ENCODE data around the gene DBH.

DNA sequence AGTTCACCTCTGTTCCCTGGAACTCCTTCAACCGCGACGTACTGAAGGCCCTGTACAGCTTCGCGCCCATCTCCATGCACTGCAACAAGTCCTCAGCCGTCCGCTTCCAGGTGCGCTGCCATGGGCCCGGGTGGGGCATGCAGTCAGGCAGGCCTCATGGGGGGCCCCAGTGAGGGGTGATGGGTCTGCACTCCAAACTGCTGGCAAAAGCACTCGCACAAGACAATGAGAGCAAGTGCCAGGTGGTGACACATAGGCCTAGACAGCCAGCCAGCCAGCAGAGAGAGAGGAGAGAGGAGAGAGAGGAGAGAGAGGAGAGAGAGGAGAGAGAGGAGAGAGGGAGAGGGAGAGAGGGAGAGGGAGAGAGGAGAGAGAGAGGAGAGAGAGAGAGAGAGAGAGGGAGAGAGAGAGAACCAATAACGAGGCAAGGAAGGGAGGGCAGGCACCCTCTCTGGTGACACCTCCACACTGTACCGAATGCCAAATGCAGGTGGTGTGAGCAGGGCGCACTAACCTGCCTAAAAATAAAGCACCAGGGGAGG, 21.0 kb downstream of the DBH start:
- TF ChIP-seq, protein P1, sequence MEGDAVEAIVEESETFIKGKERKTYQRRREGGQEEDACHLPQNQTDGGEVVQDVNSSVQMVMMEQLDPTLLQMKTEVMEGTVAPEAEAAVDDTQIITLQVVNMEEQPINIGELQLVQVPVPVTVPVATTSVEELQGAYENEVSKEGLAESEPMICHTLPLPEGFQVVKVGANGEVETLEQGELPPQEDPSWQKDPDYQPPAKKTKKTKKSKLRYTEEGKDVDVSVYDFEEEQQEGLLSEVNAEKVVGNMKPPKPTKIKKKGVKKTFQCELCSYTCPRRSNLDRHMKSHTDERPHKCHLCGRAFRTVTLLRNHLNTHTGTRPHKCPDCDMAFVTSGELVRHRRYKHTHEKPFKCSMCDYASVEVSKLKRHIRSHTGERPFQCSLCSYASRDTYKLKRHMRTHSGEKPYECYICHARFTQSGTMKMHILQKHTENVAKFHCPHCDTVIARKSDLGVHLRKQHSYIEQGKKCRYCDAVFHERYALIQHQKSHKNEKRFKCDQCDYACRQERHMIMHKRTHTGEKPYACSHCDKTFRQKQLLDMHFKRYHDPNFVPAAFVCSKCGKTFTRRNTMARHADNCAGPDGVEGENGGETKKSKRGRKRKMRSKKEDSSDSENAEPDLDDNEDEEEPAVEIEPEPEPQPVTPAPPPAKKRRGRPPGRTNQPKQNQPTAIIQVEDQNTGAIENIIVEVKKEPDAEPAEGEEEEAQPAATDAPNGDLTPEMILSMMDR (IDR thresholded peaks at IDR 0.05; ENCODE audit: extremely low read depth in 1 of 2, insufficient read depth in 1 of 2, low read depth in 1 of 2, low read length in 2 of 2): no peak
- no peak for TF ChIP-seq POLR2AphosphoS5 (IDR thresholded peaks at IDR 0.05; ENCODE audit: insufficient read depth, low read depth, low read length)
- TF ChIP-seq, protein P2, sequence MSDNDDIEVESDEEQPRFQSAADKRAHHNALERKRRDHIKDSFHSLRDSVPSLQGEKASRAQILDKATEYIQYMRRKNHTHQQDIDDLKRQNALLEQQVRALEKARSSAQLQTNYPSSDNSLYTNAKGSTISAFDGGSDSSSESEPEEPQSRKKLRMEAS (IDR thresholded peaks at IDR 0.05; ENCODE audit: insufficient read depth, insufficient read length): no peak
- TF ChIP-seq POLR2A (IDR thresholded peaks at IDR 0.05; ENCODE audit: low read depth, low read length): no peak

Data from endothelial cell of umbilical vein (primary cell).